Astrocyte (in vitro differentiated cells and primary cell): ENCODE measurements around the gene RSPH1. TPM values are rescaled to one million over a fixed set of nuclear protein-coding genes. Genes with fewer than 3 reads are reported as not detected.

ENCODE experiments used
- DNase-seq: peaks from one replicate; pipeline ENCODE4 v3.0.0-alpha.2; 2010; ENCODE audit warnings: low read depth
- FAIRE-seq: peaks from 2 replicates; lab custom pipeline; 2011; peaks lifted over from hg19 to GRCh38; lab: Jason Lieb, UNC
- H2AFZ ChIP-seq: 2 replicates; pipeline ENCODE4 v1.6.0; 2012; ENCODE audit warnings: low read depth, low read length, inconsistent platforms
- H3K27ac ChIP-seq: 2 replicates; pipeline ENCODE4 v1.5.1; 2011; ENCODE audit warnings: low read depth, low read length, inconsistent platforms
- H3K27me3 ChIP-seq: 2 replicates; pipeline ENCODE4 v1.6.0; 2011; ENCODE audit warnings: low read length, inconsistent platforms; ENCODE audit not compliant: insufficient read depth
- H3K36me3 ChIP-seq: 2 replicates; pipeline ENCODE4 v1.5.1; 2011; ENCODE audit warnings: low read length, inconsistent platforms; ENCODE audit not compliant: insufficient read depth
- H3K4me1 ChIP-seq: 2 replicates; pipeline ENCODE4 v1.5.1; 2011; ENCODE audit warnings: low read length, inconsistent platforms; ENCODE audit not compliant: insufficient read depth
- H3K4me2 ChIP-seq: 2 replicates; pipeline ENCODE4 v1.6.0; 2012; ENCODE audit warnings: low read length, inconsistent platforms
- H3K4me3 ChIP-seq: 2 replicates; pipeline ENCODE4 v1.5.1; 2011; ENCODE audit warnings: low read depth, mild to moderate bottlenecking, low read length, inconsistent platforms; ENCODE audit not compliant: insufficient read depth
- H3K79me2 ChIP-seq: 2 replicates; pipeline ENCODE4 v1.6.0; 2012; ENCODE audit warnings: mild to moderate bottlenecking, low read length, inconsistent platforms; ENCODE audit not compliant: insufficient read depth
- H3K9ac ChIP-seq: 2 replicates; pipeline ENCODE4 v1.6.0; 2012; ENCODE audit warnings: mild to moderate bottlenecking, low read length, inconsistent platforms
- H3K9me3 ChIP-seq: 2 replicates; pipeline ENCODE4 v1.5.1; 2012; ENCODE audit warnings: low read depth, mild to moderate bottlenecking, low read length, inconsistent platforms; ENCODE audit not compliant: insufficient read depth
- H4K20me1 ChIP-seq: 2 replicates; pipeline ENCODE4 v1.6.0; 2012; ENCODE audit warnings: low read length, inconsistent platforms; ENCODE audit not compliant: insufficient read depth
- H3K27ac Mint-ChIP-seq: one replicate; pipeline ENCODE4 v1.8.0; 2021; ENCODE audit warnings: mild to moderate bottlenecking, mixed read lengths; ENCODE audit not compliant: unreplicated experiment
- H3K27me3 Mint-ChIP-seq: one replicate; pipeline ENCODE4 v1.8.0; 2021; ENCODE audit warnings: low read depth, mixed read lengths; ENCODE audit not compliant: unreplicated experiment
- H3K36me3 Mint-ChIP-seq: one replicate; pipeline ENCODE4 v1.8.0; 2021; ENCODE audit warnings: low read depth, mixed read lengths; ENCODE audit not compliant: unreplicated experiment
- H3K4me1 Mint-ChIP-seq: one replicate; pipeline ENCODE4 v1.8.0; 2021; ENCODE audit warnings: low read depth, mixed read lengths; ENCODE audit not compliant: unreplicated experiment
- H3K4me3 Mint-ChIP-seq: one replicate; pipeline ENCODE4 v1.8.0; 2021; ENCODE audit warnings: mild to moderate bottlenecking, moderate library complexity, mixed read lengths; ENCODE audit not compliant: unreplicated experiment
- H3K9me3 Mint-ChIP-seq: one replicate; pipeline ENCODE4 v1.8.0; 2021; ENCODE audit warnings: mild to moderate bottlenecking, mixed read lengths; ENCODE audit not compliant: unreplicated experiment
- CTCF ChIP-seq: IDR thresholded peaks from 2 replicates; pipeline ENCODE4 v1.5.1; 2011; ENCODE audit warnings: low read depth, mild to moderate bottlenecking, inconsistent platforms, low read length, moderate library complexity; ENCODE audit not compliant: insufficient read depth
- EZH2 ChIP-seq: IDR thresholded peaks from 2 replicates; pipeline ENCODE4 v1.6.1; 2012; ENCODE audit warnings: mild to moderate bottlenecking, low read length, inconsistent platforms; ENCODE audit not compliant: insufficient read depth
- total RNA-seq: library from RNA; stranded (reverse); gene quantifications from 2 replicates; pipeline ENCODE4 v1.2.1, GENCODE V29; 2021

The RSPH1 gene
- total RNA-seq, 1 donor from 2014 or later, result 0.43 TPM

GRCh38 chr21:42447732-42448131, 48.3 kb downstream of the RSPH1 start:
- no peak overlapping the region for H3K27ac ChIP-seq
- H2AFZ ChIP-seq, result no peak overlapping the region
- DNase-seq (no peak), FAIRE-seq (no peak)
- no peaks in the 10 kb centered on the region for H3K4me1 ChIP-seq
- no peak overlapping the region for H3K9ac ChIP-seq
- Mint-ChIP-seq H3K27me3 (peaks cover 31% of the 10 kb centered on the region), H3K4me3 (no peak overlapping the region), H3K36me3 (no peaks in the 10 kb centered on the region), H3K9me3 (no peaks in the 10 kb centered on the region), H3K4me1 (no peaks in the 10 kb centered on the region), H3K27ac (no peak overlapping the region)
- no peaks in the 10 kb centered on the region for H3K36me3 ChIP-seq
- H3K4me3 ChIP-seq, result no peak overlapping the region
- no peak overlapping the region for H3K4me2 ChIP-seq
- TF ChIP-seq EZH2, result no peak
- no peak for TF ChIP-seq CTCF
- no peaks in the 10 kb centered on the region for H3K79me2 ChIP-seq
- H3K9me3 ChIP-seq, result peaks cover 5% of the 10 kb centered on the region
- no peaks in the 10 kb centered on the region for H3K27me3 ChIP-seq
- H4K20me1 ChIP-seq, result no peaks in the 10 kb centered on the region

- no peaks in the 10 kb centered on the region for H3K4me1 Mint-ChIP-seq
- no peak for FAIRE-seq
- no peak overlapping the region for H3K9ac ChIP-seq
- no peaks in the 10 kb centered on the region for H3K9me3 Mint-ChIP-seq
- no peak overlapping the region for H2AFZ ChIP-seq
- H3K4me3 Mint-ChIP-seq, result no peak overlapping the region
- H3K4me2 ChIP-seq, result no peak overlapping the region
- no peaks in the 10 kb centered on the region for H3K36me3 Mint-ChIP-seq
- H3K36me3 ChIP-seq, result no peaks in the 10 kb centered on the region
- peaks cover 32% of the 10 kb centered on the region for H3K27me3 Mint-ChIP-seq
- no peak overlapping the region for H3K27ac Mint-ChIP-seq
- no peak for DNase-seq
- TF ChIP-seq EZH2 (no peak), CTCF (no peak)
- no peak overlapping the region for H3K4me3 ChIP-seq
- peaks cover 5% of the 10 kb centered on the region for H3K9me3 ChIP-seq
- H3K4me1 ChIP-seq, result no peaks in the 10 kb centered on the region
- H4K20me1 ChIP-seq, result no peaks in the 10 kb centered on the region
- H3K27ac ChIP-seq, result no peak overlapping the region
- no peaks in the 10 kb centered on the region for H3K27me3 ChIP-seq
- H3K79me2 ChIP-seq, result no peaks in the 10 kb centered on the region
Observed at GRCh38 chr21:42447182-42447581, 48.8 kb downstream of the RSPH1 start.

GRCh38 chr21:42446531-42446930, 49.5 kb downstream of the RSPH1 start:
- Histone ChIP-seq H3K4me2 (no peak overlapping the region), H4K20me1 (no peaks in the 10 kb centered on the region), H3K4me1 (no peaks in the 10 kb centered on the region), H3K4me3 (no peak overlapping the region), H3K27ac (no peak overlapping the region), H3K36me3 (no peaks in the 10 kb centered on the region), H3K27me3 (no peaks in the 10 kb centered on the region), H3K9me3 (peaks cover 5% of the 10 kb centered on the region), H3K9ac (no peak overlapping the region), H2AFZ (no peak overlapping the region), H3K79me2 (no peaks in the 10 kb centered on the region)
- H3K4me1 Mint-ChIP-seq, result no peaks in the 10 kb centered on the region
- no peaks in the 10 kb centered on the region for H3K9me3 Mint-ChIP-seq
- no peaks in the 10 kb centered on the region for H3K36me3 Mint-ChIP-seq
- H3K4me3 Mint-ChIP-seq, result no peak overlapping the region
- DNase-seq (no peak), FAIRE-seq (no peak)
- peaks cover 36% of the 10 kb centered on the region for H3K27me3 Mint-ChIP-seq
- no peak overlapping the region for H3K27ac Mint-ChIP-seq
- TF ChIP-seq CTCF, result no peak
- TF ChIP-seq EZH2, result no peak
